GM12878 (cell line): ENCODE results near the gene GOSR1. TPM values are rescaled to one million over a fixed set of nuclear protein-coding genes. Genes with fewer than 3 reads are reported as not detected.

ENCODE experiments used
- DPF2 ChIP-seq: fragments of 450-650 bp; IDR thresholded peaks from 2 replicates; pipeline ENCODE4 v1.6.1; 2017; ENCODE audit warnings: mild to moderate bottlenecking
- E2F8 ChIP-seq: fragments of 450-650 bp; IDR thresholded peaks from 2 replicates; pipeline ENCODE4 v1.6.1; 2018; ENCODE audit warnings: mild to moderate bottlenecking, low read depth, moderate library complexity; ENCODE audit not compliant: partially characterized antibody
- GABPA ChIP-seq: IDR thresholded peaks from 2 replicates; pipeline ENCODE4 v1.6.1; 2014; ENCODE audit warnings: antibody characterized with exemption, low read depth, mild to moderate bottlenecking, inconsistent platforms
- IRF4 ChIP-seq: IDR thresholded peaks from 2 replicates; pipeline ENCODE4 v1.6.1; 2011; ENCODE audit warnings: low read depth, low read length
- JUND ChIP-seq: IDR thresholded peaks from 2 replicates; pipeline ENCODE4 v1.6.1; 2012; ENCODE audit warnings: low read depth, mild to moderate bottlenecking, low read length, improper control_type of control experiment, moderate library complexity
- MEF2B ChIP-seq: fragments of 450-650 bp; IDR thresholded peaks from 2 replicates; pipeline ENCODE4 v1.6.1; 2018; ENCODE audit warnings: mild to moderate bottlenecking, moderate library complexity; ENCODE audit not compliant: partially characterized antibody, poor library complexity, severe bottlenecking
- MXI1 ChIP-seq: fragments of 150-350 bp; IDR thresholded peaks from 2 replicates; pipeline ENCODE4 v1.6.1; 2011; ENCODE audit warnings: low read depth, mild to moderate bottlenecking, inconsistent platforms, low read length, improper control_type of control experiment
- MYB ChIP-seq: fragments of 150-350 bp; IDR thresholded peaks from 2 replicates; pipeline ENCODE4 v1.6.1; 2014; ENCODE audit warnings: mild to moderate bottlenecking, low read depth, low read length, borderline replicate concordance
- NFXL1 ChIP-seq: fragments of 450-650 bp; IDR thresholded peaks from 2 replicates; pipeline ENCODE4 v1.6.1; 2017; ENCODE audit warnings: antibody characterized with exemption, mild to moderate bottlenecking, borderline replicate concordance
- NFYA ChIP-seq: IDR thresholded peaks from 2 replicates; pipeline ENCODE4 v1.6.1; 2011; ENCODE audit warnings: low read depth, mild to moderate bottlenecking, low read length, improper control_type of control experiment, borderline replicate concordance
- NRF1 ChIP-seq: conservative IDR thresholded peaks from 2 replicates; pipeline ENCODE4 v1.6.1; 2011; ENCODE audit warnings: mild to moderate bottlenecking, low read depth, low read length, improper control_type of control experiment
- RAD51 ChIP-seq: fragments of 450-650 bp; IDR thresholded peaks from 2 replicates; pipeline ENCODE4 v1.6.1; 2016; ENCODE audit warnings: moderate library complexity, mild to moderate bottlenecking, inconsistent platforms
- RB1 ChIP-seq: fragments of 450-650 bp; formaldehyde crosslinking; IDR thresholded peaks from 2 replicates; pipeline ENCODE4 v1.6.1; 2017; ENCODE audit warnings: mild to moderate bottlenecking, borderline replicate concordance
- RELA ChIP-seq: fragments of 450-650 bp; IDR thresholded peaks from 2 replicates; pipeline ENCODE4 v1.8.0; 2014; ENCODE audit warnings: borderline replicate concordance; ENCODE audit not compliant: partially characterized antibody
- SMAD5 ChIP-seq: IDR thresholded peaks from 2 replicates; pipeline ENCODE4 v1.6.1; 2016; ENCODE audit warnings: antibody characterized with exemption, low read depth
- SREBF2 ChIP-seq: IDR thresholded peaks from 2 replicates; pipeline ENCODE4 v1.6.1; 2012; ENCODE audit warnings: mild to moderate bottlenecking, low read length
- SUPT20H ChIP-seq: IDR thresholded peaks from 2 replicates; pipeline ENCODE4 v1.6.1; 2011; ENCODE audit warnings: low read depth, mild to moderate bottlenecking, low read length, moderate library complexity, borderline replicate concordance; ENCODE audit not compliant: control insufficient read depth
- TCF7 ChIP-seq: IDR thresholded peaks from 2 replicates; pipeline ENCODE4 v1.6.1; 2014; ENCODE audit warnings: antibody characterized with exemption, borderline replicate concordance
- YY1 ChIP-seq: IDR thresholded peaks from 2 replicates; pipeline ENCODE4 v1.6.1; 2011; ENCODE audit warnings: low read depth, mild to moderate bottlenecking, low read length
- ZBTB4 ChIP-seq: fragments of 450-650 bp; formaldehyde crosslinking; IDR thresholded peaks from 2 replicates; pipeline ENCODE4 v1.4.0; 2022; ENCODE audit warnings: mild to moderate bottlenecking, moderate library complexity
- ZNF207 ChIP-seq: fragments of 450-650 bp; IDR thresholded peaks from 2 replicates; pipeline ENCODE4 v1.6.1; 2014; ENCODE audit warnings: antibody characterized with exemption, mild to moderate bottlenecking, borderline replicate concordance
- polyA plus RNA-seq, 11 experiments: library from polyadenylated mRNA; depleted of rRNA in 4 of 11; unstranded in 6 of 11; stranded (reverse) in 5 of 11; fragments of >200 nt; fragmentation: Nextera tagmentation in 4 of 11; fragmentation: Illumina TruSeq in 1 of 11; extraction: Ambion mirVana in 4 of 11; extraction: Trizol in 1 of 11; gene quantifications; 1 replicate in 1 of 11; 2 replicates in 10 of 11; pipeline versions ENCODE4 v1.2.1 to v1.2.3, GENCODE V29; 2011 to 2016; ENCODE audit warnings: inconsistent platforms in 2 of 11, missing spikeins in 2 of 11, low read depth in 1 of 11
- total RNA-seq, 4 experiments: library from RNA; depleted of rRNA in 3 of 4; stranded (reverse); fragments of >200 nt in 3 of 4; fragmentation: Illumina TruSeq in 1 of 4; extraction: Trizol in 1 of 4; gene quantifications; 2 replicates each; pipeline versions ENCODE4 v1.2.1 to v1.2.3, GENCODE V29; 2013 to 2021
- TF ChIP-seq, protein P1 (sequence below): fragments of 450-650 bp; IDR thresholded peaks from 2 replicates; pipeline ENCODE4 v1.6.1; 2017; ENCODE audit warnings: low read depth, mild to moderate bottlenecking, moderate library complexity

Gene GOSR1
- total and polyA plus RNA-seq, 10 of the 15 experiments (the other 5 are each of a cell fraction or from before 2014, with no cell fraction given), result 21.4 to 99.3 (median 42.9) TPM

DNA sequence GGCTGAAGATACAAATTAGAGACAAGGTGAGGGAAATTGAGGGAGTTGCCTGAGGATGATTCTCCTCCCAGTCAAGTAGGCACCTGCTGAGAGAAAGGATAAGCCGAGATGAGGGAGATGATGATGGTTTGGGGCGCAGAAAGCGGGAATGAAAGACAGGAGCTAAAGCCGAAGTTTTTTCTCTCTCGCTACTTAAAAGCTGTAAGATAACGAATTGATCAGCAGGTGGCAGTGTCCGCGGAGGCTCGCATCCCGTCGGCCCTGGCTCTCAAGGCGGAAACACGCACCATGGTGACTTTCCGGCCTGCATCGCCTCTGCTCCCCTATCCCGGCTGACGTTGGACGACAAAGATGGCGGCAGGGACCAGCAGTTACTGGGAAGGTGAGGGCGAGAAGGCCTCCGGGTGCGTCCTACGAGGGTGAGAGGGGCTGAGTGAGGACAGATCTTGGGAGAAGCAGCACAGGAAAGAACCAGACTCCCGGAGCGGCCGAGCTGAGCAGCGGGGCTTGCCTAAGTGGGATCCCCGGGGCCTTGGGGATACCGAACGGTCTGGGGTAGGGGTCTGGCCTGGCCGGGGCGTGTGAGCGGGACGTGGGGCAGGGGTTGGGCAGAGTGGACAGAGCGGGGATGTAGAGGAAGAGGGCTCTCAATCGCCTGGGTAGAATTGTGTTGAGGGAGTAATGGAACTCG is at the start of gene GOSR1 (continued):
- TF ChIP-seq MYB, result no peak
- peak; percentile 84; the same call in 1 of the 2 replicates for TF ChIP-seq RB1
- no peak for TF ChIP-seq E2F8
- TF ChIP-seq MXI1, result peak; percentile 74
- peak; percentile 28; the same call in 1 of the 2 replicates for TF ChIP-seq SMAD5
- TF ChIP-seq TCF7, result no peak
- peak; percentile 69 for TF ChIP-seq RELA
- 0 out of 2 replicates have a peak, but pooled peaks have one; percentile 80 for TF ChIP-seq ZNF207
- TF ChIP-seq NFYA, result no peak
- TF ChIP-seq DPF2, result no peak
- TF ChIP-seq JUND, result no peak; the same call in 1 of the 2 replicates
- TF ChIP-seq NRF1, result no peak
- TF ChIP-seq, protein P1, sequence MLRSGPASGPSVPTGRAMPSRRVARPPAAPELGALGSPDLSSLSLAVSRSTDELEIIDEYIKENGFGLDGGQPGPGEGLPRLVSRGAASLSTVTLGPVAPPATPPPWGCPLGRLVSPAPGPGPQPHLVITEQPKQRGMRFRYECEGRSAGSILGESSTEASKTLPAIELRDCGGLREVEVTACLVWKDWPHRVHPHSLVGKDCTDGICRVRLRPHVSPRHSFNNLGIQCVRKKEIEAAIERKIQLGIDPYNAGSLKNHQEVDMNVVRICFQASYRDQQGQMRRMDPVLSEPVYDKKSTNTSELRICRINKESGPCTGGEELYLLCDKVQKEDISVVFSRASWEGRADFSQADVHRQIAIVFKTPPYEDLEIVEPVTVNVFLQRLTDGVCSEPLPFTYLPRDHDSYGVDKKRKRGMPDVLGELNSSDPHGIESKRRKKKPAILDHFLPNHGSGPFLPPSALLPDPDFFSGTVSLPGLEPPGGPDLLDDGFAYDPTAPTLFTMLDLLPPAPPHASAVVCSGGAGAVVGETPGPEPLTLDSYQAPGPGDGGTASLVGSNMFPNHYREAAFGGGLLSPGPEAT, result peak; percentile 97
- TF ChIP-seq ZBTB4 (CRISPR knock-in tag), result no peak
- TF ChIP-seq RAD51, result no peak
- TF ChIP-seq SREBF2, result no peak; the same call in 1 of the 2 replicates
- TF ChIP-seq MEF2B, result no peak
- TF ChIP-seq YY1, result peak; percentile 99
- TF ChIP-seq SUPT20H, result no peak
- peak; percentile 94 for TF ChIP-seq GABPA
- TF ChIP-seq IRF4, result peak; percentile 65
- no peak for TF ChIP-seq NFXL1
